OCI-LY1 (cell line): ENCODE data around the gene GLRA2.

Source experiments
- CTCF ChIP-seq: fragments of 200-600 bp; sonication (generic), shearing (Covaris generic); IDR thresholded peaks from 2 replicates; pipeline ENCODE4 v1.5.1; 2017; ENCODE audit warnings: mild to moderate bottlenecking, antibody characterized with exemption, low read length, moderate library complexity, mixed read lengths
- EZH2 ChIP-seq: fragments of 200-600 bp; sonication (generic), shearing (Covaris generic); IDR thresholded peaks from 2 replicates; pipeline ENCODE4 v1.8.0; 2017; ENCODE audit warnings: borderline replicate concordance, mixed run types, mild to moderate bottlenecking, antibody characterized with exemption, low read length, moderate library complexity, mixed read lengths

- no peak for TF ChIP-seq CTCF
- no peak for TF ChIP-seq EZH2
Observed at GRCh38 chrX:14675500-14675899, 146.2 kb downstream of the GLRA2 start.
